HepG2 (cell line): ENCODE measurements around the gene APOD. TPM values are rescaled to one million over a fixed set of nuclear protein-coding genes. Genes with fewer than 3 reads are reported as not detected.

Experiments used
- ATAC-seq: fragments of 200-7000 bp; cut with Tn5 transposase; 3 replicates; pipeline ENCODE4 v1.9.1; 2020; ENCODE audit warnings: mild to moderate bottlenecking, moderate library complexity
- BruUV-seq: library from RNA; stranded (reverse); fragments of 400-500 nt; replicated peaks from 2 replicates; lab custom pipeline; 2021; lab: Mats Ljungman, UMichigan
- CTCF ChIA-PET: fragments of 300-600 bp; formaldehyde crosslinking; extraction: SDS; loops from one replicate; lab custom pipeline; 2021; ENCODE audit warnings: low total read pairs, inconsistent platforms, low intra/inter-chr PET ratio; lab: Yijun Ruan, JAX
- POLR2A ChIA-PET: fragments of 350-600 bp; sonication (Branson Sonifier 250); formaldehyde crosslinking; loops from one replicate; lab custom pipeline; 2020; ENCODE audit warnings: antibody characterized with exemption, inconsistent platforms; lab: Yijun Ruan, JAX
- DNase-seq: peaks from one replicate; pipeline ENCODE4 v3.0.0-alpha.2; 2015; ENCODE audit warnings: low spot score
- FAIRE-seq: peaks from 3 replicates; lab custom pipeline; 2011; peaks lifted over from hg19 to GRCh38; lab: Jason Lieb, UNC
- H2AFZ ChIP-seq: one replicate; pipeline ENCODE4 v1.6.1; 2011; ENCODE audit warnings: low read length, inconsistent platforms
- H3K27ac ChIP-seq: fragments of 300-600 bp; 3 replicates; pipeline ENCODE4 v1.8.0; 2011; ENCODE audit warnings: mixed run types, mild to moderate bottlenecking, mixed read lengths, low read length, inconsistent platforms; ENCODE audit not compliant: insufficient read depth; ENCODE audit errors: extremely low read length
- H3K27me3 ChIP-seq, 2 experiments: fragments of 200-600 bp in 1 of 2; 2 replicates in 1 of 2; 3 replicates in 1 of 2; pipeline versions ENCODE4 v1.6.0 to v1.8.0; 2011; ENCODE audit warnings: low read length in 2 of 2, mild to moderate bottlenecking in 2 of 2, moderate library complexity in 2 of 2, inconsistent platforms in 1 of 2; ENCODE audit not compliant: insufficient read depth in 2 of 2, control insufficient read depth in 1 of 2
- H3K36me3 ChIP-seq, 2 experiments: fragments of 200-600 bp in 1 of 2; replicated peaks in 1 of 2; 2 replicates in 1 of 2; 3 replicates in 1 of 2; pipeline versions ENCODE4 v1.5.1 to v1.8.0; 2011; ENCODE audit warnings: low read length in 2 of 2, inconsistent platforms in 1 of 2; ENCODE audit not compliant: insufficient read depth in 2 of 2, control insufficient read depth in 1 of 2
- H3K4me1 ChIP-seq: 2 replicates; pipeline ENCODE4 v1.5.1; 2012; ENCODE audit warnings: low read length, inconsistent platforms; ENCODE audit not compliant: insufficient read depth
- H3K4me2 ChIP-seq: 2 replicates; pipeline ENCODE4 v1.6.0; 2011; ENCODE audit warnings: low read depth, low read length, inconsistent platforms
- H3K4me3 ChIP-seq, 3 experiments: fragments of 200-600 bp in 1 of 3; sonication (generic), shearing (Covaris generic) in 1 of 3; replicated peaks in 1 of 3; 2 replicates each; pipeline ENCODE4 v1.5.1; 2011 to 2016; ENCODE audit warnings: low read length in 3 of 3, inconsistent platforms in 2 of 3, low read depth in 2 of 3, mild to moderate bottlenecking in 2 of 3, control low read depth in 1 of 3, mixed read lengths in 1 of 3; ENCODE audit not compliant: insufficient read depth in 1 of 3
- H3K79me2 ChIP-seq: one replicate; pipeline ENCODE4 v1.6.1; 2011; ENCODE audit warnings: low read length, inconsistent platforms; ENCODE audit not compliant: insufficient read depth
- H3K9ac ChIP-seq: 2 replicates; pipeline ENCODE4 v1.6.0; 2011; ENCODE audit warnings: mild to moderate bottlenecking, low read depth, low read length, inconsistent platforms; ENCODE audit not compliant: insufficient read depth
- H3K9me3 ChIP-seq: 2 replicates; pipeline ENCODE4 v1.5.1; 2012; ENCODE audit warnings: mild to moderate bottlenecking, low read length
- H4K20me1 ChIP-seq: 2 replicates; pipeline ENCODE4 v1.6.0; 2011; ENCODE audit warnings: inconsistent platforms, mild to moderate bottlenecking, low read length, moderate library complexity; ENCODE audit not compliant: insufficient read depth
- CBX1 ChIP-seq: IDR thresholded peaks from one replicate; pipeline ENCODE4 v1.6.1; 2016; ENCODE audit warnings: antibody characterized with exemption, low read depth
- FLYWCH1 ChIP-seq: sonication (generic); formaldehyde crosslinking; IDR thresholded peaks from 2 replicates; pipeline ENCODE4 v1.8.1; 2023; ENCODE audit warnings: mild to moderate bottlenecking, missing genetic modification reagents
- FOXP1 ChIP-seq, 2 experiments: fragments of 450-650 bp in 1 of 2; IDR thresholded peaks; 2 replicates each; pipeline ENCODE4 v1.6.1; 2017 to 2018; ENCODE audit warnings: antibody characterized with exemption in 1 of 2
- NCOR1 ChIP-seq: fragments of 200-600 bp; sonication (generic); IDR thresholded peaks from 2 replicates; pipeline ENCODE4 v1.7.0; 2017; ENCODE audit warnings: antibody characterized with exemption, low read length, borderline replicate concordance
- NONO ChIP-seq, 2 experiments: fragments of 450-650 bp in 1 of 2; sonication (generic) in 1 of 2; formaldehyde crosslinking in 1 of 2; IDR thresholded peaks in 1 of 2; conservative IDR thresholded peaks in 1 of 2; 2 replicates each; pipeline versions ENCODE4 v1.6.1 to v1.8.0; 2017 to 2022; ENCODE audit warnings: mild to moderate bottlenecking in 1 of 2, missing genetic modification reagents in 1 of 2, moderate library complexity in 1 of 2
- PAWR ChIP-seq: sonication (generic); formaldehyde crosslinking; IDR thresholded peaks from 2 replicates; pipeline ENCODE4 v1.4.0; 2020; ENCODE audit warnings: missing genetic modification reagents, mild to moderate bottlenecking, borderline replicate concordance
- TSC22D2 ChIP-seq: sonication (generic); formaldehyde crosslinking; IDR thresholded peaks from 2 replicates; pipeline ENCODE4 v1.5.1; 2020; ENCODE audit warnings: missing genetic modification reagents, mild to moderate bottlenecking, borderline replicate concordance
- ZIK1 ChIP-seq: sonication (generic); formaldehyde crosslinking; IDR thresholded peaks from 2 replicates; pipeline ENCODE4 v1.5.0; 2020; ENCODE audit warnings: mild to moderate bottlenecking, low read depth, missing genetic modification reagents, borderline replicate concordance
- ZMAT3 ChIP-seq: sonication (generic); formaldehyde crosslinking; conservative IDR thresholded peaks from 2 replicates; pipeline ENCODE4 v1.7.0; 2021; ENCODE audit warnings: missing genetic modification reagents
- ZNF251 ChIP-seq: sonication (generic); formaldehyde crosslinking; IDR thresholded peaks from 2 replicates; pipeline ENCODE4 v1.9.0; 2021; ENCODE audit warnings: mild to moderate bottlenecking, missing genetic modification reagents
- ZNF773 ChIP-seq: sonication (generic); formaldehyde crosslinking; IDR thresholded peaks from 2 replicates; pipeline ENCODE4 v1.4.0; 2020; ENCODE audit warnings: missing genetic modification reagents, borderline replicate concordance
- ZZZ3 ChIP-seq: sonication (generic); formaldehyde crosslinking; IDR thresholded peaks from 2 replicates; pipeline ENCODE4 v1.4.0; 2020; ENCODE audit warnings: missing genetic modification reagents, mild to moderate bottlenecking, borderline replicate concordance
- WGBS: methylation state at CpG from one replicate; pipeline ENCODE4 v1.1.6; 2017; ENCODE audit warnings: low lambda C conversion rate; 5-methylcytosine and 5-hydroxymethylcytosine counted together
- in situ Hi-C: cut with HindIII; loops from 2 replicates; pipeline ENCODE4 v1.10.0; 2017; ENCODE audit warnings: low pct_unique_long_range_greater_than_20kb; ENCODE audit not compliant: extremely low pct_ligation_motif_present
- intact Hi-C: fragments of 100-400 bp; cut with micrococcal nuclease; formaldehyde crosslinking; loops from one replicate; pipeline ENCODE4 v1.10.0; 2022; ENCODE audit not compliant: unreplicated experiment
- polyA plus RNA-seq, 8 experiments: library from polyadenylated mRNA; depleted of rRNA in 3 of 8; stranded (reverse) in 7 of 8; unstranded in 1 of 8; fragments of >200 nt; fragmentation: Illumina TruSeq in 4 of 8; extraction: Trizol in 4 of 8; gene quantifications; 2 replicates each; pipeline versions ENCODE4 v1.2.1 to v1.2.3, GENCODE V29; 2011 to 2016; ENCODE audit warnings: low read depth in 4 of 8, missing spikeins in 1 of 8, mixed read lengths in 1 of 8; ENCODE audit not compliant: insufficient read depth in 1 of 8
- total RNA-seq, 5 experiments: library from RNA; depleted of rRNA; stranded (reverse); fragments of >200 nt; fragmentation: Illumina TruSeq; extraction: Trizol; gene quantifications; 2 replicates each; pipeline ENCODE4 v1.2.3, GENCODE V29; 2016; ENCODE audit warnings: low read depth in 1 of 5
- TF ChIP-seq, protein P1 (sequence below): sonication (generic); formaldehyde crosslinking; IDR thresholded peaks from 2 replicates; pipeline ENCODE4 v1.4.0; 2020; ENCODE audit warnings: mild to moderate bottlenecking, missing genetic modification reagents
- TF ChIP-seq, protein P2 (sequence below): IDR thresholded peaks from 2 replicates; pipeline ENCODE4 v1.6.1; 2016; ENCODE audit warnings: missing compliant biosample characterization, missing genetic modification reagents, borderline replicate concordance
- TF ChIP-seq, protein P3 (sequence below): sonication (generic); formaldehyde crosslinking; IDR thresholded peaks from 2 replicates; pipeline ENCODE4 v1.5.0; 2020; ENCODE audit warnings: missing genetic modification reagents

APOD gene
- total and polyA plus RNA-seq, 2 of the 13 experiments (the other 11 are each of a cell fraction or from before 2014, with no cell fraction given), result not detected

DNA sequence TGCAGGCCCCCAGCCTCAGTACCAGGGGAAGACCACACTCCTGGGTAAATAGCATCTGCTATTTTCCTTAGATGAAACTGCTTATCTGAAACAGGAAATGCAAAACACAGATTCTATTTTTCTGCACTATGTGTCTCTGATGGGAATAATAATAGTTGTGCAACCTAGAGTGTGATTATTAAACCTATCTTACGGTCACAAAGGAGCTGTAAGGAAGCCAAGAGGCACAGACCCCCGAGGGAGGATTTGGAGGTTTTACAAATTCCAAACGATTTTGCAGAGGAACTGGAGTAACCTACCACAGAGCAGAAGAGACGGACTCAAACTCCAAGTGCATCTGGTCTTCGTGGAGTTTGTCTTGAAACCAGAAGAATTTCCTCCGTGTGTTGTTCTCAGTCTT lies 14.1 kb upstream of the APOD start:
- peaks cover 0 to 4% of the 10 kb centered on the region in 2 experiments; a peak in 1 of 5 replicates for H3K27me3 ChIP-seq
- H3K36me3 ChIP-seq, result no peaks in the 10 kb centered on the region
- no peaks in the 10 kb centered on the region for H3K79me2 ChIP-seq
- H3K4me1 ChIP-seq, result no peaks in the 10 kb centered on the region
- FAIRE-seq, result no peak
- H4K20me1 ChIP-seq, result no peaks in the 10 kb centered on the region
- no peak overlapping the region for H3K4me2 ChIP-seq
- in situ Hi-C loops (no loop called here), intact Hi-C loops (no loop called here)
- no peak overlapping the region for H3K9ac ChIP-seq
- H3K9me3 ChIP-seq, result no peaks in the 10 kb centered on the region
- H3K27ac ChIP-seq, result no peak overlapping the region
- DNase-seq, result no peak
- 35% methylated on average over 6 of the region's 6 CpGs for WGBS
- no peak for ATAC-seq
- ChIA-PET POLR2A (no interaction called here), CTCF (no interaction called here)
- BruUV-seq, result no TSS peak
- H3K4me3 ChIP-seq, result no peak overlapping the region
- no peak overlapping the region for H2AFZ ChIP-seq
- TF ChIP-seq NCOR1 (no peak), ZNF773 (CRISPR knock-in tag) (no peak), PAWR (CRISPR knock-in tag) (no peak), FLYWCH1 (no peak), ZMAT3 (CRISPR knock-in tag) (no peak), ZZZ3 (CRISPR knock-in tag) (no peak), NONO (IDR thresholded peaks at IDR 0.05) (no peak), NONO (CRISPR knock-in tag; conservative IDR thresholded peaks at IDR 0.05) (no peak), CBX1 (no peak), FOXP1 (IDR thresholded peaks at IDR 0.05) (no peak), FOXP1 (CRISPR knock-in tag; IDR thresholded peaks at IDR 0.05) (no peak), ZNF251 (no peak), ZIK1 (CRISPR knock-in tag) (no peak), TSC22D2 (no peak)
- TF ChIP-seq, protein P1, sequence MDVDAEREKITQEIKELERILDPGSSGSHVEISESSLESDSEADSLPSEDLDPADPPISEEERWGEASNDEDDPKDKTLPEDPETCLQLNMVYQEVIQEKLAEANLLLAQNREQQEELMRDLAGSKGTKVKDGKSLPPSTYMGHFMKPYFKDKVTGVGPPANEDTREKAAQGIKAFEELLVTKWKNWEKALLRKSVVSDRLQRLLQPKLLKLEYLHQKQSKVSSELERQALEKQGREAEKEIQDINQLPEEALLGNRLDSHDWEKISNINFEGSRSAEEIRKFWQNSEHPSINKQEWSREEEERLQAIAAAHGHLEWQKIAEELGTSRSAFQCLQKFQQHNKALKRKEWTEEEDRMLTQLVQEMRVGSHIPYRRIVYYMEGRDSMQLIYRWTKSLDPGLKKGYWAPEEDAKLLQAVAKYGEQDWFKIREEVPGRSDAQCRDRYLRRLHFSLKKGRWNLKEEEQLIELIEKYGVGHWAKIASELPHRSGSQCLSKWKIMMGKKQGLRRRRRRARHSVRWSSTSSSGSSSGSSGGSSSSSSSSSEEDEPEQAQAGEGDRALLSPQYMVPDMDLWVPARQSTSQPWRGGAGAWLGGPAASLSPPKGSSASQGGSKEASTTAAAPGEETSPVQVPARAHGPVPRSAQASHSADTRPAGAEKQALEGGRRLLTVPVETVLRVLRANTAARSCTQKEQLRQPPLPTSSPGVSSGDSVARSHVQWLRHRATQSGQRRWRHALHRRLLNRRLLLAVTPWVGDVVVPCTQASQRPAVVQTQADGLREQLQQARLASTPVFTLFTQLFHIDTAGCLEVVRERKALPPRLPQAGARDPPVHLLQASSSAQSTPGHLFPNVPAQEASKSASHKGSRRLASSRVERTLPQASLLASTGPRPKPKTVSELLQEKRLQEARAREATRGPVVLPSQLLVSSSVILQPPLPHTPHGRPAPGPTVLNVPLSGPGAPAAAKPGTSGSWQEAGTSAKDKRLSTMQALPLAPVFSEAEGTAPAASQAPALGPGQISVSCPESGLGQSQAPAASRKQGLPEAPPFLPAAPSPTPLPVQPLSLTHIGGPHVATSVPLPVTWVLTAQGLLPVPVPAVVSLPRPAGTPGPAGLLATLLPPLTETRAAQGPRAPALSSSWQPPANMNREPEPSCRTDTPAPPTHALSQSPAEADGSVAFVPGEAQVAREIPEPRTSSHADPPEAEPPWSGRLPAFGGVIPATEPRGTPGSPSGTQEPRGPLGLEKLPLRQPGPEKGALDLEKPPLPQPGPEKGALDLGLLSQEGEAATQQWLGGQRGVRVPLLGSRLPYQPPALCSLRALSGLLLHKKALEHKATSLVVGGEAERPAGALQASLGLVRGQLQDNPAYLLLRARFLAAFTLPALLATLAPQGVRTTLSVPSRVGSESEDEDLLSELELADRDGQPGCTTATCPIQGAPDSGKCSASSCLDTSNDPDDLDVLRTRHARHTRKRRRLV (CRISPR knock-in tag), result no peak
- TF ChIP-seq, protein P2, sequence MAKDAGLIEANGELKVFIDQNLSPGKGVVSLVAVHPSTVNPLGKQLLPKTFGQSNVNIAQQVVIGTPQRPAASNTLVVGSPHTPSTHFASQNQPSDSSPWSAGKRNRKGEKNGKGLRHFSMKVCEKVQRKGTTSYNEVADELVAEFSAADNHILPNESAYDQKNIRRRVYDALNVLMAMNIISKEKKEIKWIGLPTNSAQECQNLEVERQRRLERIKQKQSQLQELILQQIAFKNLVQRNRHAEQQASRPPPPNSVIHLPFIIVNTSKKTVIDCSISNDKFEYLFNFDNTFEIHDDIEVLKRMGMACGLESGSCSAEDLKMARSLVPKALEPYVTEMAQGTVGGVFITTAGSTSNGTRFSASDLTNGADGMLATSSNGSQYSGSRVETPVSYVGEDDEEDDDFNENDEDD, result no peak
- TF ChIP-seq, protein P3, sequence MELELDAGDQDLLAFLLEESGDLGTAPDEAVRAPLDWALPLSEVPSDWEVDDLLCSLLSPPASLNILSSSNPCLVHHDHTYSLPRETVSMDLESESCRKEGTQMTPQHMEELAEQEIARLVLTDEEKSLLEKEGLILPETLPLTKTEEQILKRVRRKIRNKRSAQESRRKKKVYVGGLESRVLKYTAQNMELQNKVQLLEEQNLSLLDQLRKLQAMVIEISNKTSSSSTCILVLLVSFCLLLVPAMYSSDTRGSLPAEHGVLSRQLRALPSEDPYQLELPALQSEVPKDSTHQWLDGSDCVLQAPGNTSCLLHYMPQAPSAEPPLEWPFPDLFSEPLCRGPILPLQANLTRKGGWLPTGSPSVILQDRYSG (CRISPR knock-in tag), result no peak
